GM23338 (cell line): ENCODE data around the gene RAB31. TPM values are rescaled to one million over a fixed set of nuclear protein-coding genes. Genes with fewer than 3 reads are reported as not detected.

ENCODE experiments used
- ATAC-seq: fragments of 200-7000 bp; cut with Tn5 transposase; 3 replicates; pipeline ENCODE4 v1.9.1; 2020
- DNase-seq: peaks from one replicate; pipeline ENCODE4 v3.0.0-alpha.2; 2015; ENCODE audit warnings: low spot score
- H2AFZ ChIP-seq: fragments of 200-600 bp; sonication (generic); 2 replicates; pipeline ENCODE4 v1.8.0; 2016; ENCODE audit warnings: antibody characterized with exemption, mild to moderate bottlenecking, moderate library complexity
- H3F3A ChIP-seq: fragments of 200-600 bp; sonication (generic); replicated peaks from 2 replicates; pipeline ENCODE4 v1.8.0; 2017; ENCODE audit warnings: antibody characterized with exemption, mixed run types, low read depth
- H3K27ac ChIP-seq: fragments of 200-600 bp; sonication (generic); 2 replicates; pipeline ENCODE4 v1.6.1; 2016; ENCODE audit warnings: low read depth
- H3K27me3 ChIP-seq: fragments of 200-600 bp; sonication (generic); 2 replicates; pipeline ENCODE4 v1.8.0; 2016; ENCODE audit warnings: mild to moderate bottlenecking, mixed run types, moderate library complexity; ENCODE audit not compliant: insufficient read depth
- H3K36me3 ChIP-seq: fragments of 200-600 bp; sonication (generic); 2 replicates; pipeline ENCODE4 v1.8.0; 2016; ENCODE audit warnings: mild to moderate bottlenecking; ENCODE audit not compliant: insufficient read depth
- H3K4me1 ChIP-seq: fragments of 200-600 bp; sonication (generic); 2 replicates; pipeline ENCODE4 v1.8.0; 2016; ENCODE audit warnings: mild to moderate bottlenecking, moderate library complexity; ENCODE audit not compliant: insufficient read depth
- H3K4me2 ChIP-seq: fragments of 200-600 bp; sonication (generic); 2 replicates; pipeline ENCODE4 v1.7.1; 2017; ENCODE audit warnings: mixed run types
- H3K4me3 ChIP-seq: fragments of 200-600 bp; sonication (generic); 2 replicates; pipeline ENCODE4 v1.6.1; 2016; ENCODE audit warnings: mixed run types
- H3K79me2 ChIP-seq: fragments of 200-600 bp; sonication (generic); replicated peaks from 2 replicates; pipeline ENCODE4 v1.8.0; 2017; ENCODE audit warnings: mild to moderate bottlenecking; ENCODE audit not compliant: insufficient read depth
- H3K9me2 ChIP-seq: fragments of 200-600 bp; sonication (generic); 2 replicates; pipeline ENCODE4 v1.8.0; 2017; ENCODE audit not compliant: insufficient read depth
- H4K20me1 ChIP-seq: fragments of 200-600 bp; sonication (generic); replicated peaks from 2 replicates; pipeline ENCODE4 v1.8.0; 2017; ENCODE audit warnings: mild to moderate bottlenecking; ENCODE audit not compliant: insufficient read depth
- H3K27ac Mint-ChIP-seq: 2 replicates; pipeline ENCODE4 v1.8.0; 2020; ENCODE audit warnings: inconsistent platforms, mild to moderate bottlenecking, moderate library complexity, mixed read lengths
- H3K27me3 Mint-ChIP-seq: 3 replicates; pipeline ENCODE4 v1.8.0; 2022; ENCODE audit warnings: low read depth, mild to moderate bottlenecking, moderate library complexity, mixed read lengths, inconsistent platforms; ENCODE audit not compliant: insufficient read depth, poor library complexity
- H3K36me3 Mint-ChIP-seq: 3 replicates; pipeline ENCODE4 v1.8.0; 2021; ENCODE audit warnings: low read depth, mild to moderate bottlenecking, inconsistent platforms, moderate library complexity, mixed read lengths
- H3K4me1 Mint-ChIP-seq: 3 replicates; pipeline ENCODE4 v1.8.0; 2020; ENCODE audit warnings: mild to moderate bottlenecking, inconsistent platforms, mixed read lengths
- H3K4me3 Mint-ChIP-seq: 3 replicates; pipeline ENCODE4 v1.8.0; 2021; ENCODE audit warnings: moderate library complexity, mild to moderate bottlenecking, inconsistent platforms, mixed read lengths
- H3K9me3 Mint-ChIP-seq: 3 replicates; pipeline ENCODE4 v1.8.0; 2020; ENCODE audit warnings: moderate library complexity, mild to moderate bottlenecking, inconsistent platforms, mixed read lengths
- CREB1 ChIP-seq: fragments of 250-450 bp; sonication (Bioruptor Pico); IDR thresholded peaks from 2 replicates; pipeline ENCODE4 v1.5.0; 2020; ENCODE audit warnings: low read depth, mild to moderate bottlenecking, moderate library complexity
- EZH2 ChIP-seq: fragments of 200-600 bp; sonication (generic); IDR thresholded peaks from one replicate; pipeline ENCODE4 v1.8.0; 2017; ENCODE audit warnings: antibody characterized with exemption, mild to moderate bottlenecking, low read depth; ENCODE audit not compliant: unreplicated experiment
- JUNB ChIP-seq: IDR thresholded peaks from one replicate; pipeline ENCODE4 v1.6.1; 2016; ENCODE audit warnings: antibody characterized with exemption; ENCODE audit not compliant: unreplicated experiment
- POLR2AphosphoS5 ChIP-seq: IDR thresholded peaks from 2 replicates; pipeline ENCODE4 v1.6.1; 2016; ENCODE audit warnings: antibody characterized with exemption, low read depth
- REST ChIP-seq: IDR thresholded peaks from one replicate; pipeline ENCODE4 v1.6.1; 2018; ENCODE audit warnings: antibody characterized with exemption; ENCODE audit not compliant: unreplicated experiment
- ZNF114 ChIP-seq: fragments of 250-450 bp; sonication (Bioruptor Pico); IDR thresholded peaks from 2 replicates; pipeline ENCODE4 v1.5.0; 2020; ENCODE audit warnings: mild to moderate bottlenecking, moderate library complexity
- ZNF331 ChIP-seq: fragments of 250-450 bp; sonication (Bioruptor Pico); IDR thresholded peaks from 2 replicates; pipeline ENCODE4 v1.5.0; 2020; ENCODE audit warnings: low read depth, mild to moderate bottlenecking, moderate library complexity
- polyA plus RNA-seq: library from polyadenylated mRNA; unstranded; fragments of >200 nt; fragmentation: Nextera tagmentation; extraction: Ambion mirVana; gene quantifications from 2 replicates; pipeline ENCODE4 v1.2.1, GENCODE V29; 2016
- total RNA-seq: library from RNA; depleted of rRNA; stranded (reverse); fragments of >200 nt; shearing (Covaris generic); gene quantifications from 2 replicates; pipeline ENCODE4 v1.2.3, GENCODE V29; 2014
- TF ChIP-seq, protein P1 (sequence below): IDR thresholded peaks from 2 replicates; pipeline ENCODE4 v1.6.1; 2016; ENCODE audit warnings: antibody characterized with exemption
- TF ChIP-seq, protein P2 (sequence below): fragments of 250-450 bp; sonication (Bioruptor Pico); IDR thresholded peaks from 2 replicates; pipeline ENCODE4 v1.5.0; 2020; ENCODE audit warnings: mild to moderate bottlenecking, moderate library complexity

The RAB31 gene
- total and polyA plus RNA-seq, 2 experiments from 2014 or later, result 33.8 to 46.1 TPM

- Histone ChIP-seq H2AFZ (no peak overlapping the region), H3K36me3 (peaks cover 11% of the 10 kb centered on the region; the same call in 1 of the 2 replicates), H3K27ac (no peak overlapping the region), H3K9me2 (no peaks in the 10 kb centered on the region), H3F3A (no peaks in the 10 kb centered on the region), H3K4me1 (no peaks in the 10 kb centered on the region), H3K27me3 (no peaks in the 10 kb centered on the region), H3K4me2 (no peak overlapping the region), H3K4me3 (no peak overlapping the region), H3K79me2 (no peaks in the 10 kb centered on the region), H4K20me1 (no peaks in the 10 kb centered on the region)
- TF ChIP-seq CREB1 (CRISPR knock-in tag) (no peak), JUNB (no peak), ZNF114 (CRISPR knock-in tag) (no peak)
- TF ChIP-seq, protein P1, sequence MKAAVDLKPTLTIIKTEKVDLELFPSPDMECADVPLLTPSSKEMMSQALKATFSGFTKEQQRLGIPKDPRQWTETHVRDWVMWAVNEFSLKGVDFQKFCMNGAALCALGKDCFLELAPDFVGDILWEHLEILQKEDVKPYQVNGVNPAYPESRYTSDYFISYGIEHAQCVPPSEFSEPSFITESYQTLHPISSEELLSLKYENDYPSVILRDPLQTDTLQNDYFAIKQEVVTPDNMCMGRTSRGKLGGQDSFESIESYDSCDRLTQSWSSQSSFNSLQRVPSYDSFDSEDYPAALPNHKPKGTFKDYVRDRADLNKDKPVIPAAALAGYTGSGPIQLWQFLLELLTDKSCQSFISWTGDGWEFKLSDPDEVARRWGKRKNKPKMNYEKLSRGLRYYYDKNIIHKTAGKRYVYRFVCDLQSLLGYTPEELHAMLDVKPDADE, result no peak
- Mint-ChIP-seq H3K4me1 (no peaks in the 10 kb centered on the region; the same call in 2 of the 3 replicates), H3K4me3 (no peak overlapping the region), H3K36me3 (peaks cover 16% of the 10 kb centered on the region), H3K27ac (no peak overlapping the region), H3K27me3 (peaks cover 2% of the 10 kb centered on the region), H3K9me3 (peaks cover 19% of the 10 kb centered on the region)
- ATAC-seq, result no peak
- no peak for DNase-seq
Measured at GRCh38 chr18:9861933-9862332, 153.8 kb downstream of the RAB31 start.

- Histone ChIP-seq H3K4me1 (no peaks in the 10 kb centered on the region), H3K4me2 (no peak overlapping the region), H3K79me2 (no peaks in the 10 kb centered on the region), H3K36me3 (peaks cover 11% of the 10 kb centered on the region; the same call in 1 of the 2 replicates), H3K9me2 (no peaks in the 10 kb centered on the region), H3K27ac (no peak overlapping the region), H3K27me3 (no peaks in the 10 kb centered on the region), H4K20me1 (no peaks in the 10 kb centered on the region), H3F3A (no peaks in the 10 kb centered on the region), H3K4me3 (no peak overlapping the region), H2AFZ (no peak overlapping the region)
- no peak for DNase-seq
- ATAC-seq, result no peak
- H3K4me3 Mint-ChIP-seq, result no peak overlapping the region
- peaks cover 16% of the 10 kb centered on the region for H3K36me3 Mint-ChIP-seq
- H3K4me1 Mint-ChIP-seq, result no peaks in the 10 kb centered on the region; the same call in 2 of the 3 replicates
- H3K27ac Mint-ChIP-seq, result no peak overlapping the region
- peaks cover 22% of the 10 kb centered on the region for H3K9me3 Mint-ChIP-seq
- peaks cover 5% of the 10 kb centered on the region for H3K27me3 Mint-ChIP-seq
- no peak for TF ChIP-seq ZNF331 (CRISPR knock-in tag)
- TF ChIP-seq, protein P2, sequence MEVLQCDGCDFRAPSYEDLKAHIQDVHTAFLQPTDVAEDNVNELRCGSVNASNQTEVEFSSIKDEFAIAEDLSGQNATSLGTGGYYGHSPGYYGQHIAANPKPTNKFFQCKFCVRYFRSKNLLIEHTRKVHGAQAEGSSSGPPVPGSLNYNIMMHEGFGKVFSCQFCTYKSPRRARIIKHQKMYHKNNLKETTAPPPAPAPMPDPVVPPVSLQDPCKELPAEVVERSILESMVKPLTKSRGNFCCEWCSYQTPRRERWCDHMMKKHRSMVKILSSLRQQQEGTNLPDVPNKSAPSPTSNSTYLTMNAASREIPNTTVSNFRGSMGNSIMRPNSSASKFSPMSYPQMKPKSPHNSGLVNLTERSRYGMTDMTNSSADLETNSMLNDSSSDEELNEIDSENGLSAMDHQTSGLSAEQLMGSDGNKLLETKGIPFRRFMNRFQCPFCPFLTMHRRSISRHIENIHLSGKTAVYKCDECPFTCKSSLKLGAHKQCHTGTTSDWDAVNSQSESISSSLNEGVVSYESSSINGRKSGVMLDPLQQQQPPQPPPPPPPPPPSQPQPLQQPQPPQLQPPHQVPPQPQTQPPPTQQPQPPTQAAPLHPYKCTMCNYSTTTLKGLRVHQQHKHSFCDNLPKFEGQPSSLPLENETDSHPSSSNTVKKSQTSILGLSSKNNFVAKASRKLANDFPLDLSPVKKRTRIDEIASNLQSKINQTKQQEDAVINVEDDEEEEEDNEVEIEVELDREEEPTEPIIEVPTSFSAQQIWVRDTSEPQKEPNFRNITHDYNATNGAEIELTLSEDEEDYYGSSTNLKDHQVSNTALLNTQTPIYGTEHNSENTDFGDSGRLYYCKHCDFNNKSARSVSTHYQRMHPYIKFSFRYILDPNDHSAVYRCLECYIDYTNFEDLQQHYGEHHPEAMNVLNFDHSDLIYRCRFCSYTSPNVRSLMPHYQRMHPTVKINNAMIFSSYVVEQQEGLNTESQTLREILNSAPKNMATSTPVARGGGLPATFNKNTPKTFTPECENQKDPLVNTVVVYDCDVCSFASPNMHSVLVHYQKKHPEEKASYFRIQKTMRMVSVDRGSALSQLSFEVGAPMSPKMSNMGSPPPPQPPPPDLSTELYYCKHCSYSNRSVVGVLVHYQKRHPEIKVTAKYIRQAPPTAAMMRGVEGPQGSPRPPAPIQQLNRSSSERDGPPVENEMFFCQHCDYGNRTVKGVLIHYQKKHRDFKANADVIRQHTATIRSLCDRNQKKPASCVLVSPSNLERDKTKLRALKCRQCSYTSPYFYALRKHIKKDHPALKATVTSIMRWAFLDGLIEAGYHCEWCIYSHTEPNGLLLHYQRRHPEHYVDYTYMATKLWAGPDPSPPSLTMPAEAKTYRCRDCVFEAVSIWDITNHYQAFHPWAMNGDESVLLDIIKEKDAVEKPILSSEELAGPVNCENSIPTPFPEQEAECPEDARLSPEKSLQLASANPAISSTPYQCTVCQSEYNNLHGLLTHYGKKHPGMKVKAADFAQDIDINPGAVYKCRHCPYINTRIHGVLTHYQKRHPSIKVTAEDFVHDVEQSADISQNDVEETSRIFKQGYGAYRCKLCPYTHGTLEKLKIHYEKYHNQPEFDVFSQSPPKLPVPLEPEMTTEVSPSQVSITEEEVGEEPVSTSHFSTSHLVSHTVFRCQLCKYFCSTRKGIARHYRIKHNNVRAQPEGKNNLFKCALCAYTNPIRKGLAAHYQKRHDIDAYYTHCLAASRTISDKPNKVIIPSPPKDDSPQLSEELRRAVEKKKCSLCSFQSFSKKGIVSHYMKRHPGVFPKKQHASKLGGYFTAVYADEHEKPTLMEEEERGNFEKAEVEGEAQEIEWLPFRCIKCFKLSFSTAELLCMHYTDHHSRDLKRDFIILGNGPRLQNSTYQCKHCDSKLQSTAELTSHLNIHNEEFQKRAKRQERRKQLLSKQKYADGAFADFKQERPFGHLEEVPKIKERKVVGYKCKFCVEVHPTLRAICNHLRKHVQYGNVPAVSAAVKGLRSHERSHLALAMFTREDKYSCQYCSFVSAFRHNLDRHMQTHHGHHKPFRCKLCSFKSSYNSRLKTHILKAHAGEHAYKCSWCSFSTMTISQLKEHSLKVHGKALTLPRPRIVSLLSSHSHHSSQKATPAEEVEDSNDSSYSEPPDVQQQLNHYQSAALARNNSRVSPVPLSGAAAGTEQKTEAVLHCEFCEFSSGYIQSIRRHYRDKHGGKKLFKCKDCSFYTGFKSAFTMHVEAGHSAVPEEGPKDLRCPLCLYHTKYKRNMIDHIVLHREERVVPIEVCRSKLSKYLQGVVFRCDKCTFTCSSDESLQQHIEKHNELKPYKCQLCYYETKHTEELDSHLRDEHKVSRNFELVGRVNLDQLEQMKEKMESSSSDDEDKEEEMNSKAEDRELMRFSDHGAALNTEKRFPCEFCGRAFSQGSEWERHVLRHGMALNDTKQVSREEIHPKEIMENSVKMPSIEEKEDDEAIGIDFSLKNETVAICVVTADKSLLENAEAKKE (CRISPR knock-in tag), result no peak
- TF ChIP-seq CREB1 (CRISPR knock-in tag), result no peak
- TF ChIP-seq, protein P1, result no peak
- no peak for TF ChIP-seq POLR2AphosphoS5
- no peak for TF ChIP-seq EZH2
- TF ChIP-seq REST, result no peak
Measured at GRCh38 chr18:9862686-9863085, 154.6 kb downstream of the RAB31 start.
